OCI-M2 (cell line): Measurements from ENCODE around the gene ESYT3.
"Not testable (repeated sequence)": the region's sequence is repeated elsewhere in the genome, so short reads cannot be mapped to it uniquely, and the experiment has no call there.

Source experiments
- DNase-seq: peaks from one replicate; lab custom pipeline; 2025; ENCODE audit not compliant: unreplicated experiment; lab: John Stamatoyannopoulos, UW

The ESYT3 gene

DNA sequence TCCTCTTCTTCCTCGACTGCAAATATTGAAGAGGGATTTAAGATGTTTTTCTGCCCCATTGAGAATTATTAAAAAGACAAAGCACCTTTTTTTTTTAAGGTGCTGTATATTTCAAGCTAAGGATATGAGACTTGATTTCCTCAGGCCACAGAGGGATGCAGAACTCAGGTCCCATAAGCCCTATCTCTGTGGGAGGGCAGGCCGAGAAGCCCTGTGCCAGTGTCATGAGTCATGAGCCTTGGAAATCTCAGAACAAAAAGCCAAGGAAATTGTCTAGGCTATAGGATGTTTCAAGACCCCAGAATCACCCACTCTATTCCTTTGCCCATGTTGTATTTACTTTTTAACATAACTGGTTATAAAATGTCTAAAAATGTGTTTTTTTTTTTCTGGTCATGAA, 7.3 kb downstream of the ESYT3 start:
- no peak for DNase-seq

DNA sequence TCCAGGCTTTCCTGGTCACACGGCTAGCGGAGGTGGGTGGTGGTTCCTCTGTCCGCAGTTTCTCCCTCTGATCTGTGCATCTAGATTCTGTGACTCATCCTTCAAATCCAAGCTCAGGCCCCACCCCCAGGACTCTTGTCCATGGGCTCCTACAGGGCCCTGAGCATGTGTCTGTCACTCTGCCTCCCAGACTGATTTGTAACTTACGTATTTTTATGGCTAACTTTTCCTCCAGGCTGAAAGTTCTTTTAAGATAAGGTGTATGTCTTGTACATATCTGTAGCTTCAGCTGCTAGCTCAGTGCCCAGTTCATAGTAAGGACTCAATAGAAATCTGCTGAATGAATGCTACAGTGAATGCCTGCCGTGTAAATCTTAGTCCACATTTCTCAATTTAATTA, 8.0 kb downstream of the ESYT3 start:
- no peak for DNase-seq

DNA sequence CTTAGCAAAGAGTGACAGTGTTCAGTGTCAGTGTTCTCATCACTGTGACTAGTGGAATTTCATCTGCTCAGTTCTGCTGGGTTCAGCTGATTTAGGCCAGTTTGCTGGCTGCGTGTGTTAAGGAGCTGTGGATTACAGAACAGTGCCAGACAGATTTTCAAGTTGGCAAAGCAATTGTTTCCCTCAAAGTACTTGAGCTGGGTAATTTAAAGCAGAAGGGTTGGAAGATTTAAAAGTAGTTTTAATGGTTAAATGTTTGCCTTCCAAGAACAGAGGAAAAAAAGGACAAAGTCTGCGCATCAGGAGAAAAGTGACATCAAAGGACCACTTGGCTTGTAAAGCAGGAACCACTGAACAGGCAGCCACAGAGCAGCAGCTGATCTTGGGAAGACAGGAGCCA, 8.7 kb downstream of the ESYT3 start:
- no peak for DNase-seq

DNA sequence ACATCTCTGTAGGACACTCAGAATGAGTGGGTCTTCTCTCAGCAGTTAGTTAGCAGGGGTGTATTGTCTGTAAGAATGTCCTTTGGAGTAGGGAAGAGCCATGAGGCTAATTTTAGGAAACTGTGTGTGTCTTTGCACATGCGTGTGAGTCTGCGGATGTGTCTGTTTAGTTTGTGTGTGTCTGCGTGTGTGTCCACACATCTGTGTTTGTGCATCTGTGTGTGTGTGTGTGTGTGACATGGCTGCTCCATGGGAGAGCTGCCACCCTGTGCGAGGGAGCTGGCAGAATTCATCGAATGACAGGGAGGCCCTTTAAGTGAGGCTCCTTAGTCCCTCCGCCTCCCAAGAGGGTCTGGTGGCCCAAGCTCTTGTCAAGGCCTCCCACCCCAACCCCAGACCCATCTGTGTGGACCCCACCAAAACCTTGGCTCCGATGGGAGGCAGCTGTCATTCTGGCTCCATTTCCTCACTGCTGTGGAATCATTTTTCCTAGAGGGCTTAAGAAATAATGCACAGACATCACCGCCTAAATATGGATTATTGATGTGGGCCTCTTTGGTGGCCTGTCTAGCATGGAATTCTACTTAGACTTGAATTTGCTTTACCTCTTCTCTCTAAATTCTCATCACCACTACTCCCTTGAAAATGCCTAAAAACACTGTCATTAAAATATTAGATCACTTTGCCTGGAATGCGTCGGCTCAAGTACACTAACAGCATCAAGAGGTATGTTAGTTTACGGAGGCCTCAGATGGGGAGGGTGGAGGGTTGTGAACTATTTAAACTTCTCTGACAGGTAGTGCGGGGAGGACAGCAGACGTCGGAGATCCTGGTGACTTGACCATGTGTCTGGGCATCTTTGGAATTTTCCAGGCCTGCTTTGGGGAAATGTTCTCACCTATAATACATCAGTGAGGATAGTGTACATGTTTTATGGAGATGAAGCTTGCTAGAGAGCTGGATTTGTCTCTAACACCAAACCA, 9.4 kb downstream of the ESYT3 start:
- DNase-seq = no peak

DNA sequence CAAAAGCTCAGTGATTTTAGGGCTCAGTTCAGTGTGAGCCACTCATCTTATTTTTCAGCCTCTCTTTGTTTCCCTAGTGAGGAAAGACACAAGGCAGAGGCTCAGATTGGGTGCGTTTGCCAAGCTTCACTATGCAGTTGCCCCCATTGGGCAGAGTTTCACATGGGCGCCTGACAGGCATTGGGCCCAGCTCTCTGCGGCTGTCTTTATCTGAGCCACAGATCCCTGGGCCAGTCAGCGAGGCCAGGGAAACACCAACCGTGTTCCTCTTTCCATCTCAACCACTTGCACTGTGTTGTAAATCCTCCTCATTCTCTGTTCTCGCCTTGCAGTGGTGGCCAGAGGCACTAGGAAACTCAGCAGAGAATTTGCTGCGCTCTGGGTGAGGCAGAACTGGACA, 10.8 kb downstream of the ESYT3 start:
- no peak for DNase-seq

DNA sequence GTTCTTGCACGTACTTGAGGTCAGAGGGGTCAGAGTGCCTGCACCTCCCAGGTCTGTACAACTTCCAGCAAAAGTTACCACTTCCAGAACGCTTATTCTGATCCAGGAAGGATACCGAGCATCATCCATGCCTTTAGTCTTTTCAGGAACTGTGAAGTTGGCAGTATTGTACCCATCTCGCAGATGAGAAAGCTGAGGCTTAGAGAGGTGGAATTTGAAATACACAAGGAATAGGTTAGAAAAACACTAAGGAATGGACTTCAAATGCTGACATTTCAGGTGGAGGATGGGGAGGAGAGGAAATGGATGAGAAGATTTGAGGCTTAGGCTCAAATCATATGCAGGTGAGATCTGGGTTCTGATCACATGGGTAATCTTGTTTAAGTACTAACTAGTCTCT, 11.2 kb downstream of the ESYT3 start:
- DNase-seq = no peak

DNA sequence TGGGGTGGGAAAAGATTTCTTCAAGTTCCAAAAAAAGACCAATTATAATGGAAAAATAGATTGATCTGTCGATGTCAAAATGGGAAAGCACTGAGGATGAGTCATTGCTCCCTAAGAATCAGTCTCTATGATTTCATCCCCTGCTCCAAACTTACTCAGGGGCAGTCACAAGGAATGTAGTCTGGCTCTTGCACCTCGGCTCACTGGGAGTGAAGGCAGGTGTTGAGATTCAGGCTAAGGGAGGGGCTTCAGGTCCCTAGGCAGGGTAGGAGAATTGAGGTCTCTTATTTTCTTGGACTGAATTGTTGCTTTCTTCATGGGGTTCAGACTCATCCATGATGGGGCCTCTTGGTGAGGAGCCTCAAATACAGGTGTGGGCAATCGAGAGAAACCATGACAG, 14.2 kb downstream of the ESYT3 start:
- no peak for DNase-seq

DNA sequence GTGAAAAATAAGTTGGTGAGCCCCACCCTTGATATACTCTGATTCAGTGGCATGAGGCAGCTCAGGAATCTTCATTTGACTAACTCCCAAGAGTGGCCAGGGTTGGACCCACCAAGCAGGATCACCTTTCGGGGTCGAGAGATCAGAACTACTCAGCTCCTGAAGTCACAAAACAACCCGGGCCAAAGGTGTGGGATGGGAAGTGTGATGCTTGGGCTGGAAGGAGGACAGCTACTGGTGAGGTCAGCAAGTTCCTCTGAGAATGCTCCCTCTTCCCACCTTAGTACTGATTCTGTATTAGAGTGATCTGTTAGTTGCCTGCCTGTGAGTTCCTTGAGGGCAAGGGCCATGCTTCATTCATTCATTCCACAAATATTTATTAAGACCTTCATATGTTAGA, 15.1 kb downstream of the ESYT3 start:
- DNase-seq = no peak

DNA sequence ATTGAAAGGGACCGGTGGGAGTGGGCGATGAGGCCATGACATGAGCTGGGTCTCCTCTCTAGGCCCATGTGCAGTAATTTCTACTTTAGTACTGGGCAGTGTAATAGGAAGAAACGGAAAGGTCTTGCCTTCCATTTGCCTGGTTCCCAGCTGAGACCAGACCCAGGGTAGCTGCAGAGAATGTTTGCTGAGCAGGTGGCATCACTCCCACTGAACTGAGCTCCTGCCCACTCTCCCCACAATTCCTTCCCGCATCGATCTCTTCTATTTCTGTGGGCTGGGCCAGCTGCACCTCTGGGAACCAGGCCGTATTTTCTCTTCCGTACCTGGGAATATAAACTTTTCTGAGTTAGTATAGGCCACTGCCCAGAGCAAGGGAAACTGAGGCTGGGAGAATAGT, 15.8 kb downstream of the ESYT3 start:
- no peak for DNase-seq

DNA sequence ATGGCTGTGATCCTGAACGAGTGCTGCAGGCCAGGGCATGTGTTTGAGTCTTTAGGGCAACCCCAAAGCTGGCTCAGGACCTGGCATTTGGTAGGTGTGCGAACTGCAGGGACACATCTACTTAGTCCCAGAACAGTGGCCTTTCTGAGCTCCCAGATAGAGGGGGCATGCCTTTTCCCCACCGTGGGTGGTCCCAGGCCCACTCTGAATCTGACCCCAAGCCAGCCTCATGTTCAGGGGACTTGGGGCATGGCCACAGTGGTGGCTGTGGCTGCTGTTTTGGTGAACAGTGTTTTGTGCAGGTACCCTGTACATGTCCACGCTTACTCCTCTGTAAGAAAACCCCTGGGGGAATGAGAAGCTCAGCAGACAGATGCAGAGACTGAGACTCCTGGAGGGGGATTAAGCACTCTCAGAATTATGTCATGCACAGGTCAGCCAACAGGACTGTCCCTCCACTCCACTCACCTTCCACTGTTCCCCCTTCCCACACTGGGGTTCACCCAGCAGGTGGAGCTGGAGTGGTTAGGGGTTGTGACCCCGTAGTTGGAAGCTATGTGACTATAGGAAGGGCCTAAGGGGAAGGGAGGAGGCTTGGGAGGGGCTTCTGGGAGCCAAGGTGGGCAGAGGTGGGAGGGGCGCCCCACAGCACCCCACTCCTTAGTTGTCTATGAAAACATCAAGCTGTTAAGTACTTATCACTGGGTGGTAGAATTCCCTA, 16.4 kb downstream of the ESYT3 start:
- DNase-seq = no peak

DNA sequence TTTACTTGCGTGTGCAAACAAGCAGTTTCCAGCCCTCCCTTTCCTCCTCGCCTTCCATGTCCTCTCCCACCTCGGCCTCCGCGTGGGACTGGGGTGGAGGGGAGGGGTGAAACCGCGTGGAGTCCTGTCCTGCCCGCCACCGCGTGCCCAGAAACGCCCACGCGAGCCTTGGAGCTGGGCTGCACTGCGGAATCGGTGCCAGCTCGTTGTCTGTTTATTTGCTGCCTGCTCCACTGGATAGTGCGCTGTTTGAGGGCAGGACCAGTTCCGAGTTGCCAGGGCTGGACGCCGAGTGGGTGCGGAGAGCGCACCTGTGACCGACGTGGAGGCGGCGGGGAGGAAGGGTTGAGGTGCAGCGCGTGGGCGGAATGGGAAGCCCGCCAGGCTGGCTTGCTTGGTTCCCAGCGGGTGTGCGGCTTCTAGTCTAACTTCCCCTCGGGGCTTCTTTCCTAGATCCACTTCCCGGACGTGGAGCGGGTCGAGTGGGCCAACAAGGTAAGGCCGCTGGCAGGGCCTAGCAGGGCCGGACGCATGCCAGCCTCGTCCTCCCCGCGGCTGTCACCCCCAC, 17.3 kb downstream of the ESYT3 start:
- no peak for DNase-seq

DNA sequence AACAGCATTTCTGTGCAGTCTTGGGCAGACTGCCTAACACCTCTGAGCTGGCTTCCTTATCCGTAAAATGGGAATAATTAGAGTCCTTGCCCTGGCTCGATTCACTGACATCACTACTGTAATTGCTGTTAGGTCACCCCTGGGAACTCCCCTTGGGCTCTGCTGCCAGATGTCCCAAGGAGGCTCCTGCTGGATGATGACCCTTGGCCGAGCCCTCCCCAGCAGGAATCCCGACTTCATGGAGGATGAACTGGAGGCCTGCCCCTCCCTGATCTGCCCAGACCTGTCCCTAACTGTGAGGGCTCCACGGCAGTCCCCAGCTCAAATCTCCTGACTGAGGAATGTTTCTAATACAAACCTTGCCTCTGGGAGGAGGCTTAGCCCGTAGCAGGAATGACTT, 18.0 kb downstream of the ESYT3 start:
- no peak for DNase-seq

DNA sequence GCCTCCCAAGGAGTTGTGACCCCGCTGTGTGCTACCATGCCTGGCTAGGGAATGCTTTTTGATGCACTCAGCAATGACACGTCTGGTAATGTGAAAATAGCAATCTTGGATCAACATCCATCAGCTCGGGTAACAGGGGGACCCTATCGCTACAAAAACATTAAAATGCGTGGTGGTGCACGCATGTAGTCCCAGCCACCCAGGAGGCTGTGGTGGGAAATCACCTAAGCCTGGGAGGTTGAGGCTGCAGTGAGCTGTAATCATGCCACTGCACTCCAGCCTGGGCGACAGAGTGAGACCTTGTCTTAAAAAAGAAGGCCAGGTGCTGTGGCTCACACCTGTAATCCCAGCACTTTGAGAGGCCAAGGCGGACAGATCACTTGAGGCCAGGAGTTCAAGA, 19.5 kb downstream of the ESYT3 start:
- DNase-seq = not testable (repeated sequence)

DNA sequence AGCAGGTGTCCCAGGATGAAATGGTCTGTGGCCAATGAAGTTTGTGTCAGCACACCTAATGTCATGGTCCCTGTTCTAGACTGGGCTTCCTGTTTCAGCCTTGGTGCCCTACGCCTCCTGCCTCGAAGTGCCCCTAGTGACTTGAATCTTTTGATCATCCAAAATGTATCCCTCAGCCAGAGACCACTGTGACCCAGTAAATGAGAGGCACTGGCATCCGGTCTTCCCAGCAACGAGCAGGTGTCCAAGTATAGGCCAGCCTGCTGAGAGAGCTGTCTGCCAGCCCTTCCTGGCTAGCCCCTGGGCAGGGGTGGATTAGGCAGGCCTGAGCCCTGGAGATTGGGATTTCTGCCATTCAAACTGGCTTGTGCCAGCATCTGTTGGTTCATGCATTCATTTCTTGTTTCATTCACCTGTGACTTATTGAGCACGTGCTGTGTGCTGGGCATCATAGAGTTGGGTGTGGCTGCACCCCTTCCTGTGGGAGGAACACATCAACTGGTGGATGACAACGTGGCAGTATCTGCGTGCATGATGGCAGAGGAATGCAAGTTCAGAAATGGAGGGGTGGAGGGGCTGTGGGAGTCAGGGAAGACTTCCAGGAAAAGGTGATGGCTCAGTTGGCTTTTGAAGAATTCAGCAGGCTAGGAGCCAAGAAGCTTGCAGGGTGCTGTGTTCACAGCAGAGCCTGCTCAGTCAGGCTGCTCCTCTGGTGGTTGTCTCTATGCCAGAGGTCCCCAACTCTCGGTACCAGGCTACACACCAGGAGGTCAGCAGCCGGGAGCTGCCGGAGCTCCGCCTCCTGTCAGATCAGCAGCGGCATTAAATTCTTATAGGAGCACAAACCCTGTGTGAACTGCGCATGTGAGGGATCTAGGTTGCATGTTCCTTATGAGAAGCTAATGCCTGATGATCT, 21.6 kb downstream of the ESYT3 start:
- DNase-seq = no peak

DNA sequence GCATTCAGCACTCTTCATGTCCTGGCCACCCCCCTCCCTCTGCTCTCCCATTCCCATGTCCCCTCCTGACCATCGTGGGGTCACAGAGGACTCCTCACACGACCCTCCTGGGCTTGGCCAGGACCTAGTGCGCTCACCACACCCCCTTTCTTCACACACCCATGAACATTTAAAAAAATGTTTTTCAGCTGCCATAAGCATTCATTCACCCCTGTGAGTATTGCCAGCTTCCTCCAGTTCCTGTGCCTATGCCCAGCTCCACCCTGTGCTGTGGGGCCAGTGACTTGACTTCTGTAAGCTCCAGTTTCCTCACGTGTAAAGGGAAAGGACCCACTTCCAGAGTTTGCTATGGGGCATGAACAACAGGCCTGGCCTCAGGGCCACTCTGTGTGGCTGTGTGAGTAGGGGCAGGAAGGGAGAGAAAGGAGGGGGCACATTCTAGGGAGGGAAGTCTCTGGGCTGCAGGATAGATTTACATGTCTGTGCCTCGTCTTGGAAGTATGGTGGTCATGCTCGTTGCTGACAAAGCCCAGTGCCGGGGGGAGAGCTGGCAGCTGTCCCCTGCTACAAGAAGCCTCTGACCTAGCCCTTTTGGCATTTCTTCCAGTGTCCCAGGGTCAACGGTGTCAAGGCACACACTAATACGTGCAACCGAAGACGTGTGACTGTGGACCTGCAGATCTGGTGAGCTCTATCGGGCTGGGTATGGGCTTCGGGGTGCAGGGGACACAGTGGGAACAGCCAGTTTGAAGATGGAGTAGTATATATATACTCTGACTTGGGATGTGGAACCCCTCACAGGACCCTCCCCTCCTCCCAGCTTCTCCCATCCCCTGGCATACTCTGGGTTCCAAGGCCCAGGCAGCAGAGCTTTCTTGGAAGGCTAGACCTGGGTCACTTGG, 22.8 kb downstream of the ESYT3 start:
- no peak for DNase-seq

DNA sequence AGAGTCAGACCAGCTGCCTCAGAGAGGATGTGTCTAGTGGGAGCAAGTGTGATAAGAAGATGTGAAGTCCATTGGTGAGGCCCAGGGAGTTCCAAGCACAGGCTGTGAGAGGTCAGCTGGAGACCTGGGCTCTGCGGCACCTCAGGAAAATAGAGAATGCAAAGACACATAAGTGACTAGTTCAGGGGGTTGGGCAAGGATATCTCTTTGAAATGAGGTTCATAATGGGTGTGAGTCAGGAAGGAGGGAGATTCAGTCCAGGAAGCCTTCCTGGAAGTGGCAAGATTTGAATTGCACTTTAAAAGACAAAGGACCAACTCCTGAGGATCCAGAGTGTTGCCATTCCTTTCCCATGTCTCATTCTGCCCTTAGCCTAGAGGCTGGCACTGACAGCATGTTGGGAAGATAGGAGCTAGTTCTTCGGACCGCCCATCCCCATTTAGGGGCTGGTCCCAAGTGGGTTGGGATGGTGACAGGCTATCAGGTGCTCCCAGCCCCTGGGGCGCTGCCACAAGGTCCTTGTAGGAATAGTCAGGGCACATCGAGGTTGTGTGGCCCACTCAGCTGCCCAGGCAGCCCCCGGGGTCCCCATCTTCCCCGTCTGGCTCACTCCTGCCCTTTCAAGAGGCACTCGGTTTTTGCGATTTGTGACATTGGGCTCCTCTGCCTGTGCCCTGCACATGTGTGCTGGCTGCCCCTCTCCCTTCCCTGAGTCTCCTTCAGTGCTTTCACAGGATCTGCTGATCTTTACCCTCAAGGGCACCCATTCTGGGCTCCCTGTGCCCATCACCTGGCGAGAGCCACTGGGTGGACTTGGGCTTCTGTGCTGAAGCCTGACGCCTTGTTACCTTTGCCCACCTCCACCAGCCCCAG, 23.7 kb downstream of the ESYT3 start:
- no peak for DNase-seq

DNA sequence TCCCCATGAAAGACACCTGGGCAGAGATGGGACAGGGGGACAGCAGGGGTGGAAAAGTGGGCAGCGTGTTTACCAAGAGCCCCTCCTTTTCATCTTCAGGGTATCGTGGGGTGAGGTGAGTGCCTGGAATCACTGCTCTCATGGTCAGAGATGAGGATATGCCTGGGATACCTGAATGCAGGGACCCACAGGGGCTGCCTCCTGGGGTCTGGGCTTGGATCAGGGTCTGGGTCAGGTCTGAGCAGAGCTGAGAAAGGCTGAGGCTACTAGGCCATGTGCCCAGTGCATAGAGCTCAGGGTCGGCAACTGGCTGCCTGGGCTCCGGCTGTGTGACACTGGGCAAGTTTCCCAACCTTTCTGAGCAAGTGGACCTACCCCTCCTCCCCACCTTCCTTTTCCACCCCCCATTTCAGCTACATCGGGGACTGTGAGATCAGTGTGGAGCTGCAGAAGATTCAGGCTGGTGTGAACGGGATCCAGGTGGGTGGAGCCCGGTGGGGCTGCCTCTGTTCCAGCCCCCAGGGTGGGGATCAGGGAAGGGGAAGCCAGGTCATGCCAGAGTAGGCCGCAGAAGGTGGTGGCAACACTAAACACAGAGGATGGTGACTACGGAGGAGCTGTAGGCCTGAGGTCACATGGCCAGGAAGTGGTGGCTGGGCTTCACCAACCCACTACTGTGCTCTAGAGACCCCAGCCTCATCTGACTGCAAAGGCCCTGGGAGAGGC, 24.5 kb downstream of the ESYT3 start:
- DNase-seq = no peak
